ENCODE data around the gene CNPPD1. TPM values are rescaled to one million over a fixed set of nuclear protein-coding genes. Genes with fewer than 3 reads are reported as not detected.

The CNPPD1 gene
- total RNA-seq, 1 donor from 2014 or later = 43.1 TPM

GRCh38 chr2:219122202-219122980, 54.3 kb downstream of the CNPPD1 start:
- no peak for TF ChIP-seq CTCF (IDR thresholded peaks at IDR 0.05)
- Mint-ChIP-seq H3K9me3 (ENCODE audit: low read depth) (no peaks in the 10 kb centered on the region), H3K4me1 (ENCODE audit: low read depth) (peaks cover 19% of the 10 kb centered on the region), H3K27ac (ENCODE audit: unreplicated experiment) (no peak overlapping the region), H3K36me3 (ENCODE audit: low read depth) (no peaks in the 10 kb centered on the region), H3K4me3 (ENCODE audit: unreplicated experiment) (no peak overlapping the region), H3K27me3 (ENCODE audit: low read depth) (no peaks in the 10 kb centered on the region)
- no peak for DNase-seq (ENCODE audit: low spot score)

Other genes starting within 250 kb of the CNPPD1 start
- gene CDK5R2, start 217.3 kb downstream of the CNPPD1 start, total RNA-seq = 0.22 to 0.36 TPM in 2 of 3 replicates, not detected in the other
- gene FEV, start 191.7 kb downstream of the CNPPD1 start, total RNA-seq = not detected in 3 replicates
- not detected in 3 replicates for gene CRYBA2, start 183.5 kb downstream of the CNPPD1 start, total RNA-seq
- not detected in 3 replicates for gene CFAP65, start 135.4 kb downstream of the CNPPD1 start, total RNA-seq
- 0.19 TPM in 1 of 3 replicates, not detected in the others for gene IHH, start 116.0 kb downstream of the CNPPD1 start, total RNA-seq
- gene NHEJ1, start 16.1 kb downstream of the CNPPD1 start, total RNA-seq = 7.3 to 13.3 TPM (median 12.7 TPM) in 3 replicates
- 2.0 to 2.7 TPM (median 2.4 TPM) in 3 replicates for gene SLC23A3, start 6.9 kb downstream of the CNPPD1 start, total RNA-seq
- gene RETREG2, start 1.4 kb upstream of the CNPPD1 start, total RNA-seq = 81.1 to 88.0 TPM (median 85.0 TPM) in 3 replicates
- gene ZFAND2B, start 29.9 kb upstream of the CNPPD1 start, total RNA-seq = 28.6 to 29.8 TPM (median 29.3 TPM) in 3 replicates
- gene ABCB6, start 42.0 kb upstream of the CNPPD1 start, total RNA-seq = 27.1 to 39.0 TPM (median 27.4 TPM) in 3 replicates
- 75.2 to 82.8 TPM (median 75.5 TPM) in 3 replicates for gene ATG9A, start 52.7 kb upstream of the CNPPD1 start, total RNA-seq
- gene ANKZF1, start 52.9 kb upstream of the CNPPD1 start, total RNA-seq = 27.9 to 38.0 TPM (median 35.9 TPM) in 3 replicates
- gene GLB1L, start 68.5 kb upstream of the CNPPD1 start, total RNA-seq = 2.9 to 7.3 TPM (median 3.0 TPM) in 3 replicates
- gene STK16, start 68.6 kb upstream of the CNPPD1 start, total RNA-seq = 24.4 to 32.0 TPM (median 25.9 TPM) in 3 replicates
- gene TUBA4B, start 76.3 kb upstream of the CNPPD1 start, total RNA-seq = not detected in 3 replicates
- 9.4 to 19.7 TPM (median 11.5 TPM) in 3 replicates for gene TUBA4A, start 77.0 kb upstream of the CNPPD1 start, total RNA-seq
- gene DNAJB2, start 102.4 kb upstream of the CNPPD1 start, total RNA-seq = 50.7 to 55.6 TPM (median 55.0 TPM) in 3 replicates
- 0.67 to 0.87 TPM (median 0.80 TPM) in 3 replicates for gene PTPRN, start 132.5 kb upstream of the CNPPD1 start, total RNA-seq
- not detected in 3 replicates for gene RESP18, start 155.8 kb upstream of the CNPPD1 start, total RNA-seq
- 42.3 to 47.9 TPM (median 43.5 TPM) in 3 replicates for gene DNPEP, start 211.0 kb upstream of the CNPPD1 start, total RNA-seq
- 0.70 to 19.8 TPM (median 15.5 TPM) in 3 replicates for gene DES, start 241.5 kb upstream of the CNPPD1 start, total RNA-seq